GM18508 (cell line): Measurements from ENCODE around the gene BZW2.
"Not testable (repeated sequence)": the region's sequence is repeated elsewhere in the genome, so short reads cannot be mapped to it uniquely, and the experiment has no call there.

Source experiments
- ATAC-seq: cut with Tn5 transposase; IDR thresholded peaks from one replicate; pipeline ENCODE4 v1.9.1; 2021; ENCODE audit warnings: moderate number of reproducible peaks; ENCODE audit not compliant: insufficient read depth, unreplicated experiment

Gene BZW2

DNA sequence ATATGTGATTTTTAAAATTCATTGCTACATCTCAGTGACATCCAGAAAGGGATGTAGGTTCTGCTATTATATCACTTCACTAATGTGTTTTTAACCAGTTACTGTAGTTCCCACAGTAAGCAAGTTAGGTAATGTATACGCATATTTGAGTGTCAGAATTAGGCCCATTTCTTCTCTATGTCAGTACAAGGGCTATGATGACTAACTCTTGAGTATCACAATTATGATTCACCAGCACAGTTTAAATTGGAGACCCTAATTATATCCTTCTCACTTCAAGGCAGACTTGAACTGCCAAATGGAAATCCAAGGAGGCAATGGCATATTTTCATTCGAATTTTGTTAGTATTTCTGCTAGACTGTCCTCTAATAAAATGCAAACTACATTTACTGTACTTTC is 23.6 kb downstream of the BZW2 start:
- no peak for ATAC-seq

DNA sequence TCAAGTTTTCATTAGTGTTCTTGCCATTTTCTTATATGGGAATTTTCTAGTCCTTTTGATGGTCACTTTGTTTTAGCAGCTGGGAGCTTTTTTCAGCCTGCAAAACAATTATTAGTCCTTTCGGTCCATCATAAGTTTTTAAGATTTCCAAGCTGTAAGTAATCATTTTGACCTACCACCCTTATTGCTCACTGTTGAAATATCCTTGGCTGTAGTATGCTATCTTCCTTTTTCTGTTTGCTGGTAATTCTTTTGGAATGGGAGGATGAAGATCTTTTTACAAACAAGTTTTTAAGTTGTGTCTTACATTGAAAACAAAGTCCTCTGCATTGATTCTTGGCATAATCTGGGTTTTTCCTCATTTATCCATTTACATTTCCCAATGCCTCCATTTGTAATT is 24.0 kb downstream of the BZW2 start:
- no peak for ATAC-seq

DNA sequence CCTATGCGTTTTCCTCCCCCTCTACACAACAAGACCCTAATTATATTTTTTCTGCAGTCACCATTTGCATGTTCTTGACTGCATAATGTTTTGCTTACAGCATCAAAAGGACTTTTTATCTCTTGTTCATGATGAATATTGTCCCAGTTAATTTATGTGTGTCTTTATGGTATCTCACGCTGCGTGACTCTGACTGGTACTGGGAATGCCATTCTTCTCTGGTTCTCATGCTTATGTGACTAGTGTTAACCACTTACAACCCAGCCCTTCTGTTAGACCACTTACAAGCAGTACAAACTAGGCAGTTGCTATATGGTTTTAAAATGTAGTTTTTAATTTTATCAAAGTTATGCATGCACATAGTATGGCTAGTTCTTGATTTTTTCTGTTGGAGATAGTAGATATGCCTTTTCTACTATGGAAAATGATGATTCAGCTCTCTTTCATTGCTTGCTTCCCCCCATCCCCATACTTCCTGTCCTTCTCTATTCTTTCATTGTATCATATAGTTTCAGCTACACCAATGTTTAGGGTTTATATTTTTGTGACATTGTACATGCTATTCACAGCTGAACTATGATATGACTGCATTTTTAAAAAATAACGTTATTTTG is 24.9 kb downstream of the BZW2 start:
- no peak for ATAC-seq

DNA sequence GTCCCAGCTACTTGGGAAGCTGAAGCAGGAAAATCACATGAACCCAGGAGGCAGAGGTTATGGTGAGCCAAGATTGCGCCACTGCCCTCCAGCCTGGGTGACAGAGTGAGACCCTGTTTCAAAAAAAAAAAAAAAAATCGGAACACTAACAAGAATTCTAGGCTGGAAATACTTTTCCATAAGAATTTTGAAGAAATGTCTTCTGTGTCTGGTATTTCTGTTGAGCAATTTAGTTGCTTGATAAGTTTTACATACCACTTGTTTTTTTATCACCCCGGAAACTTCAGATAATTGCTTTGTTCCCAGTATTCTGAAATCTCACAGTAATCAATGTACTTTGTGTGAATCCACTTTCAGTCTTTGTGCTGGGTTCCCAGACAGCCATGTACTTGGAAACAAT is 25.8 kb downstream of the BZW2 start:
- no peak for ATAC-seq

DNA sequence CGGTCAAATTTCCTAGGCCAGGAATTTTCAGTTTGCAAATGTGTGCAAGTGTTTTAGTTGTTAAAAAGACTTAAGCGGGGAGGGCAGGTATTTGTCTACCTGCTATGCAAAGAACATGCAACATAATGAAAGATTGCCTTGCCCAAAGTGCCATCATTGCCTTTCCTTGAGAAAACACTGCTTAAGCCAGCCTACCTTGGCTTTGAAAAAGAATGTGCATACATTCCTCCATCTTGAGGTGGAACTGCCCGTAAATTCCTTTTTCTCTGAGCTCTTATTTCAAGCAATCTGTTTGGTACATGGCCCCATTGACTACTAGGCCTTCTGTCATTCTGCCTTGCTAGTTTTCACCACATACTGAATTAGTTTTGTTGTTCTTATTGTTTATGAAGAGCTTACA is 29.3 kb downstream of the BZW2 start:
- ATAC-seq: no peak

DNA sequence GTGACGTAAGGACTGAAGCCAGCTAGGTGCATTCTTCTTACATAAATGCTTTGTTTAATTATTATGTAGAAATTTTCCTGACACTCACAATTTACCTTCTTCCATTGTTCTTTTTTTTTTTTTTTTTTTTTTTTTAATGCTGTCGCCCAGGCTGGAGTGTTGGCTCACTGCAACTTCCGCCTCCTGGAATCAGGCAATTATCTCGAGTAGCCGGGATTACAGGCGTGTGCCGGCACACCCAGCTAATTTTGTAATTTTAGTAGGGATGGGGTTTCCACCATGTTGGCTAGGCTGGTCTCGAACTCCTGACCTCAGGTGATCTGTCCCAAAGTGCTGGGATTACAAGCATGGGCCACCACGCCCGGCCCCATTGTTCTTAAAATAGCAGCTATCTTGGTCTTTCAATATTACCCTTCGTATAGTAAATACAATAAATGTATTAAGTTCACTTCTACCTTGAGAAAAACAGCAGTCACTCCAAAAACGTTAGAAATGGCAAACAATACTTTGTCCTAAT is 32.1 kb downstream of the BZW2 start:
- no peak for ATAC-seq

DNA sequence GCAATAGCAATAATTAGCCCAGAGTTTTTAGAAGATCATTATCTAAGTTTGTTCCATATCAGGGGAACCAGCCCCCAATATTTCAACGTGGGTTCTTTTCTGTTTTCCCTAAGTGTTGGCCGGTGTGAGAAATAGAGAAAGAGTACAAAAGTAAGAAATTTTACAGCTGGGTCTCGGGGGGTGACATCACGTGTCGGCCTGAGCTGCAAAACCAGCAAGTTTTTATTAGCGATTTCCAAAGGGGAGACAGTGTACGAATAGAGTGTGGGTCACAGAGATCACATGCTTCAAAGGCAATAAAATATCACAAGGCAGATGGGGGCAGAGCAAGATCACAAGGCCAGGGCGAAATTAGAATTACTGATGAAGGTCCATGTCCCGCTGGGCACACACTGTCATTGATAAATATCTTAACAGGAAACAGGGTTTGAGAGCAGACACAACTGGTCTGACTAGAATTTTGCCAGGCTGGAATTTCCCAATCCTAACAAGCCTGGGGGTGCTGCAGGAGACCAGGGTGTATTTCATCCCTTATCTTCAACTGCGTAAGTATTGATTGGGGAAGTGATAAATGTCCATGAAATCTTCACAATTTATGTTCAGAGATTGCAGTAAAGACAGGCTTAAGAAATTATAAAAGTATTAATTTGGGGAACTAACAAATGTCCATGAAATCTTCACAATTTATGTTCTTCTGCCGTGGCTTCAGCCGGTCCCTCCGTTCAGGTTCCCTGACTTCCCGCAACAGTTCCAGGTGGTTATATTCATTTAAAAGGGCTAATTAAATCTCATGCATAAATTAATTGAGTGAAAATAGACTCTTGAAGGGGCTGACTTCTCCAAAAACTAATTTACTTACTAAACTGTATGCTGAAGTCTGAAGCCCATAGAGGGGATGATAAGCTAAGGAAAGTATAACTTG is 32.9 kb downstream of the BZW2 start:
- ATAC-seq: not testable (repeated sequence)

DNA sequence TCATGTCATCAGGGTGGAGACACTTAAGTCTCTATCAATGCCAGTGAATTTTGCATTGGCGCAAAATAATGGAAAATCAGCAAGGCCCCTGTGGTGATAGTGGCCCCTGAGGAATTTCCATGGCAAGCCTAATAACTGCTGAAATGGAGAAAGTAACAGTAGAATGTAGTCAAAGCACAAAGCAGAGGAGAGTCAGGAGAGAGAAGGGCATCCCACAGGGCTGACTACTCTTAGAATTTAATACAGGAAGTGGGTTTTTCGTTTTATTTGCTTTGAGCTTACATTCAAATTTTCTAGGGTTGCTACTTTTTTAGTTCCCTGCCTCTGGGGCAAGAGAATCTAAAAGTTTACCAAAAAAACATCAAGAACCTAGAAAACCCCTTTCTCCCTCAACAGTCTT is 39.0 kb downstream of the BZW2 start:
- no peak for ATAC-seq

DNA sequence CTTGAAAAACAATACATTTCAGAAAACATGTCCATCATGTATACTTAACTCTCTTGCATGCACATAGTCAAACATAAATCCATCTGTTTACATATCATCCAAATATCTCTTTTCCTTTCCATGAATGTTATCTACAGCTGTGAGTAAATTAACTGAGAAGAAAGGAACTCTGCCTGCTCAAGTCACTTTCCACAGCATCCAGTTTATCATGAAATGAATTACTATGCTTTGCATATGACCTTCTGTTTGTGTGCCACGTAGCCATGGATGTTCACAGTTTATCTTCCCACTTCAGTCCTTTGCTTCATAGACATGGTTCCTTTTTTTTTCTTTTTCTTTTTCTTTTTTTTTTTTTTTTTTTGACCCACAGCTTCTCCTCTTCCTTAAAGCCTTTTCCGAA is 39.6 kb downstream of the BZW2 start:
- no peak for ATAC-seq

DNA sequence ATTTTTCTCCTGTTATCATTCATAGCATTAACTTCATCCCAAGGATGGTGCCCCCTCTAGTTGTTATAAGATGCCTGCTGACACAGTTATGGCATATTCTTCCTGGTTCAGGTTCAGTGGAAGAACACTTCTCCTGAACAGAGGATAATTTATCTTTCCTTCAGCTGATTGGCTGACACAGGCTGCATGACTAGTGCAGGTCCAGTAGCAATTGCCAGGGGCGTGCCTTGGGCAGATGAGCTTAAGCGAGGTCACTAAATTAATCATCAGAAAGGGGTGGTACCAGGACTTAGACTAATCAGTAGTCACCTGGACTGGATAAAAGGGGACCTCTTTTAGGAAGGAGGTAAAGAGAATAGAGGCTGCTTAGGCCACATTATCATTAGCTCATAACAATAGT is 42.3 kb downstream of the BZW2 start:
- no peak for ATAC-seq

DNA sequence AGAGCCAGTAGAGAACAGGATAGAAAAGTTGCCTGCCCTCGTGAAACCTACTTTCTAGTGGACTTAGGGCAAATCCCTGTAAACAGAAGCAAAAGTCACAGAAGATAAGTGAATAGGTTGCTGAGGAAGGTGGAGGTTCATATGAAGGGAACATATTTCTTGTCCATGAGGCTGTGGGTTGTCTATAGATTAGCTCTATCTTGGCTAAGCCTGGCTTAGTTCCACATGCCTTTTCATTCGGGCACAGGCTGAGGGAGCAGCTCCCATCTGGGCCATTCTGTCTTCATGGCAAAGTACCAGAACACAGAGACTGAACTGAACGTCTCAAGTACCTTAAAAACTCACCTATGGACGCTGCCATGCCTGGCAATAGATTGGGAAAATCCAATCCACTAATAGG is 45.3 kb downstream of the BZW2 start:
- no peak for ATAC-seq

DNA sequence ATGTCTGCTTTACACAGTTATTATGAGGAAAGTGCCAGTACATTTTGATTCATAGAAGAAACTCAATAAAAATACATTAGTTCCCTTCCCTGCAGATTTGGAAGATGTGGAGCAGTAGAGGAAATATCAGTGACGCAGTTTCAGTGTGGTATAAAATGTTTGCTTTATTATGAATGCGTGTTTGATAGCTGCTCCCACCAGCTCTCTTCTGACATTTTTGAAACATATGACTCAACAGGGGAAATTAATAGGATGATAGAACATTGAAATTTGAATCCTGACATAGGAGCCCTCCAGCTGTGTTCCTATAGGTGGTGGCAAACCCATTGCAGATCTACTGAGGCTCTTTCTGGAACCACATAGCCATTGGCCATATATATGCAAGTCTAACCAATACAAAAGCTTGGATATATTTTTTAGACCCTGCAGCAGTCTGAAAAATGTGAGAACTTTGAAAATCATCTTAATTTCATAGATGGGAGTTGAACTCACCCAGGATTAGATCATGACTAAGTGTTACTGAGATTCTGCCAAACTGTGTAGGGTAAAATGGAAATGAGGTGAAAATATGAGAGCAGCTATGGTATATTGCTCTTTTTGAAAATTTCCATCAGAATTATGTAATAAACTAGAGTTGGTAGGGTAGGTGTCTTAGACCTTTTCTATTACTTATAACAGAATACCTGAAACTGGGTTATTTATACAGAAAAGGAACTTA is 47.8 kb downstream of the BZW2 start:
- no peak for ATAC-seq

DNA sequence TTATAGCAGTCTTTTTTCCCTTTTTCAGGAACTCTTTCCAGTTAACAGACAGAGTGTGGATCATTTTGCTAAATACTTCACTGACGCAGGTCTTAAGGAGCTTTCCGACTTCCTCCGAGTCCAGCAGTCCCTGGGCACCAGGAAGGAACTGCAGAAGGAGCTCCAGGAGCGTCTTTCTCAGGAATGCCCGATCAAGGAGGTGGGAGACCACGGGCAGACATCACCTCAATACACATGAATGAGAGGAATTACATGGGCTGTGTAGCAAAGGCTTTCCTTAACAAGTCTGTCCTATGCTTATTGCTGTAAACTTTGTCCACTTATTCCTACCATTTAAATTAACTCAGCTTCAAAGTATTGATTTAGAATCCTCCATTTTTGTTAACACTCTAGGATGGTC is 48.8 kb downstream of the BZW2 start:
- no peak for ATAC-seq

DNA sequence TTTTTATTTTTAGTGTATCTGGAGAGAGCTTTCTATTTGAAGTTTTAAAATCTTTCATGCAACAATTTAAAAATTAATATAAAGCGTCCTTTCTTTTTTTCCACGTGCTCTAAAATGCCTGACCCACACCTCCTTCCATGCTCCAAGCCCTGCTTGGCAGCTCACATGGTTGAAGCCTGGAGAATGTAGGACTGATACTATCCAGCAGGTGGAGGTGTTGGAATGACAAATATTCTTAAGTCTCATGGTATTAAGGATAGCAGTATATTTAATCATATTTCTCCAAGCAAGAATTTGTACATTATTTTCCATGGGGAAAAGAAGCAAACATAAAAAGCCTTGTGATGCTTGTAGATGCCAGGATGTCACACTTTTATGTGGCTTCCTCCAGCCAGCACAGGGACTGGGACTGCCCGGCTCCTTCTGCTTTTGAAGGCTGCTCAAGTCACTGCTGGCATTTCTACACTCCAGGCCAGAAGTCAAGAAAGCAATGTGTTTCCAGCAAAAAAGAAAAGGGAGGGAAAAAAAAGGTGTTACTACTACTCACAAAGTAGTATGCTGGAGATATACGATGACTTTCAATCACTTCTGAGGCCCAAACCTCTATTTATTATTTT is 49.7 kb downstream of the BZW2 start:
- ATAC-seq: no peak

DNA sequence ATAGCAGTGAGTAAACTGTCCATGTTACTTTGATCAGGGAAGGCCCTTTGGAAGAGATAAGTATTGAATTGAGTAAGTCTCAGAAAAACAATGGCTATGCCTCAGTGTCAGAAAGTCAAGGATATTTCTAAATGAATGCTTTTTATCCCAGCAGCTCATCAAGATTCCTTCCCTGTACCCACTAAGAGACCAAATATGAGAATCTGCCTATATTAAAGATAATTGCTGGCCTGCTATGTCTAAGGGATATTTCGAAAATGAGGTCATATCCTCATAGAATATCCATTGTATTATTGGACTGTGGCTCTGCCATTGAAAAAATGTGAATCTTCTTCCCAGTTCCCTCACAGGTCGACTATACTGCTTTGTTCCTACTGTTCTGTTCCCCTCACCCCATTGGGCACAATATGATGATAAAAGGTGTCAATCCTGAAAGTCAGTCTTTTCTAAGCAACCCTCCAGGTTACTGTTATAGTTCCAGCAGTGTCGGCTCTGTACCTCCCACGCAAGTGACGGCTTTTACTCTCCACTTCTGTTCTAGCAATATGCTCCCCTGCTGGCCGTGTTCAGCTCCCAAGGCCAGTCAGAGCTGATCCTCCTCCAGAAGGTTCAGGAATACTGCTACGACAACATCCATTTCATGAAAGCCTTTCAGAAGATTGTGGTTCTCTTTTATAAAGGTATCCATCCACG is 51.7 kb downstream of the BZW2 start:
- no peak for ATAC-seq

DNA sequence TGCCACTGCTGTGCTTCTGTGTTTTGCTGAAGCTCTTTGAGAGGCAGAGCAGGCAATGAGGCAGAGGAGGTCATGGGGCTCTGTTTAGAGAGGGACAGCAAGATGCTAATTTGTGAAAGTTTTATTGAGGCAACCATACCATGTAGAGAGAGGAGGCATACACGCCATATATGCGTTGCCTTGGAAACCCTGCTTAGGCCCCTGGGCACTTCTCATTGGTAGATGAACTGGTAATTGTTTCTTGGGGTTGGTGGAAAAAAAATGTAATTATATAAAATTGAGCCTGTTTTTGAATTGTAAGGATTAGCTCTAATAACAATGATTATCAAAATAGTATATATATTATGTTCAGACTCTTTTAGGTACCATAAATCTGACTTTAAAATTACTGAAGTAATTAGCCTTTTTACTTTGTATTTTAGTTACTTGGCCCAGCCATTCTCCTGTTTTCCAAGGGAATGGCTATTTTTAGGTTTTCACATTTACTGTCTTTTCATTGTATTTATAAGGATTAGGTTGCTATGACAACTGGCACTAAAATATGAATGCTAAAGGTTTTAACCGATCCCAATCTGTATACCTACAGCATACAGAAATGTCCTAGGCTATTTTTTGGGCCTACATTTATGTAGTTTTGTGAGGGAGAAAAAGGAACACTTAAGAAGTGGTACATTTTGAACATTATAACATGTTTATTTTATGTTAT is 52.4 kb downstream of the BZW2 start:
- ATAC-seq: no peak

DNA sequence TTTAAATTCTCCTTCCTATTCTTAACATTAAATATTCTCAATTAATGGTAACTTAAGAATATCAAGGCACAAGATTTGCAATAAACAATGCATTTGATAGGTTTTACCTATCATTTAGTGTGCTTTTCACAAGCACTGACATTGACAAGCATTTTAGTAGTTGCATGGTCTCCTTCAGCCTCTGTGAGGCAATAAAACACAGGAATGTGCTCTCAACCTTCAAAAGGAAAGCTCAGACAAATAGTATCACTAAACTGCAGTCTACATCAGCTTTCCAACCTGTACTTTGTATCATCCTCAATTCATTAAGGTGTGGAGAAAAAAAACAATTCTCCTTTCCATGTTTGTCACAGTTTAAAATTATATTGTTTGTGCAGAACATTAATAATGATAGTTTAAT is 56.5 kb downstream of the BZW2 start:
- no peak for ATAC-seq

DNA sequence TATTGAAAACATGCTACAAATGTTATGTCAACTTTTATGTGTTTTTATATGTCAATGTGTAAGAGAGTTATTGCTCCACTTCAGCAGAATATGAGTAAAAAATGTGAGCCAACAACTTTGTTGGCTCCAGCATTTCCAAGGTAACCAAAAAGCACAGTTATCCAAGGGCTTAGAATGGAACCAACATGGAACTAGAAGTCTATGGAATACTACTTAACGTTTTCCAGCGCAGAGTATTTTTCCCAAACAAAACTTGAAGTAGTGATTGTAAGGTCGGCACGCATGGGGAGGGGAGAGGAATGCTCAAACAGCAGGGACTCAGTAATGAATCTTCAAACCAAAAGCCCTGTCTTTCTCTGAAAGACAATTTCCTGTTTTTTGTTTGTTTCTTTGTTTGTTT is 62.5 kb downstream of the BZW2 start:
- no peak for ATAC-seq

DNA sequence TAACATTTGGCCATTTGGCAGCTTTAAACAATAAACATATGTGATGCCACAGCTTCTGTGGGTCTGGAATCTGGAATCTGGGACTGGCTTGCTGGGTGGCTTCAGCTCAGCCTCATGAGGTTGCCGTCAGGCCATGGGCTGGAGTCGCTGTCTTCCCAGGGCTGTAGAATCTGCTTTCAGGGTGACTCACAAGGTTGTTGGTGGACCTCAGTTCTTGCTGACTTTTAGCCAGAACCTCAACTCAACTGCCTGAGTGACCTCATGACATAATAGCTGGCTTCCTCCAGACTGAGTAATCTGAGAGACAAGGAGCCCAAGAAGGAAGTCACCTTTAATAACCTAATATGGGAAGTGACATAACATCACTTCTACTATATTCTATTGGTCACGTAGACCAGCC is 63.0 kb downstream of the BZW2 start:
- no peak for ATAC-seq

DNA sequence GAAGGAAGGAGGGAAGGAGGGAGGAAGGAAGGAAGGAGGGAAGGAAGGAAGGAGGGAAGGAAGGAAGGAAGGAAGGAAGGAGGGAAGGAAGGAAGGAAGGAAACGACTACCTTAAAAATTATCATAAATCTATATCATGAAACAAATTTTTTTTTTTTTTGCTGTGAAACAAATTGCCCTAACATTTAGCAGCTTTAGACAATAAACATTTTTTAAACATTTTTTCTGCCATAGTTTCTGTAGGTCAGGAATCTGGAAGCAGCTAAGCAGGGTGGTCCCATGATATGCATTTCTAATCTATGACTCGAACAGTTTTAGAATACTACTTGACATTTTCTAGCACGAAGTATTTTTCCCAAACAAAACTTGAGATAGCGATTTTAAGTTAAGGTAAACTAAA is 64.7 kb downstream of the BZW2 start:
- no peak for ATAC-seq
